ENCODE results near the gene BCAR3.
A peak's percentile ranks its signal among the peaks of the same experiment; 100 is the strongest.

The BCAR3 gene

DNA sequence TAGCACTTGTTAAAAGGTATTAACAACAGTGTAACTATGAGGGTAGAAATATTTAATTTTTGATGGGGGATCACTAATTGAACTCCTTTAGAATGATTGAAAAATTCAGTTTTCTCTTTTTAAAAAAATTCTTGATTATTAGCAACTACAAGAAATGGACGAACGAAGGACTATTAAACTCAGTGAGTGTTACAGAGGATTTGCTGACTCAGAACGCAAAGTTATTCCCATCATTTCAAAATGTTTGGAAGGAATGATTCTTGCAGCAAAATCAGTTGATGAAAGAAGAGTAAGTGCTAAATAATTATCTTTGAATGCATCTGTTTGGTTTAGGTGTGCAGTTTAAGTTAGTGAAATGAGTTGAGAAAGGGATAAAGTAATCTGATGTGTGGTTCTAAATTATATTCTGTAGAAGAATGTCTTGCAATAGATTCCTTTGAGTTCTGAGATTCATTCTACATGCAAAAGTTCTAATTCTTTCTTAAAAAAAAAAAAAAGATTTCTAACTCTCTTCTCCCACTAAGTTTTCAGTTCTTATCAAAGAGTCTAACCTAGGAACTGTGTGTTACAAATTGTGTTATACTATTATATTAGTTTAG lies 148.8 kb downstream of the BCAR3 start:
- no peak for DNase-seq

- no peak for DNase-seq
Measured at GRCh38 chr1:93531193-93531592, 150.4 kb downstream of the BCAR3 start.

- DNase-seq, result peak; percentile 17
Measured at GRCh38 chr1:93528412-93528811, 153.2 kb downstream of the BCAR3 start.

- no peak for DNase-seq
Measured at GRCh38 chr1:93526431-93526830, 155.2 kb downstream of the BCAR3 start.

GRCh38 chr1:93525431-93525830 lies 156.2 kb downstream of the BCAR3 start:
- no peak for DNase-seq

DNA sequence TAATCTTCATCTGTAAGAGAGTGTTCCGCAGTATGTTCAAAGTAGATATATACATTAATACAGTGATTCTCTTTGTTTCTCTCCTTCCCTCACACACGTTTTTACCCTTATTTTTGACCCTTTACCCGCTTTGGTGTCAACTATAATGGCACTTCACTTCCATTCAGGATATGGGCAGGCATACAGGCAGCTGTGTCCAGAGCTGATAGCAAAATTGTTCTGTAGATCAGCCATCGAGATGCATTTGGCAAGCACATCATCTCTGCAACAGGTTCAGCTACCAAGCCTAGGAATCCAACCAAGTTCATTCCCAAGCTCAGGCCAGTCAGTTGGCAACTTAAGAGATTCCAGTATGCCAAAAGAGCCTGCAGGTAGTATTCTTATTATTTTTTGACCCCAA lies 158.9 kb downstream of the BCAR3 start:
- no peak for DNase-seq

GRCh38 chr1:93521618-93522017 lies 160.0 kb downstream of the BCAR3 start:
- DNase-seq, result no peak

- DNase-seq, result no peak
Measured at GRCh38 chr1:93519199-93519829, 162.3 kb downstream of the BCAR3 start.

DNA sequence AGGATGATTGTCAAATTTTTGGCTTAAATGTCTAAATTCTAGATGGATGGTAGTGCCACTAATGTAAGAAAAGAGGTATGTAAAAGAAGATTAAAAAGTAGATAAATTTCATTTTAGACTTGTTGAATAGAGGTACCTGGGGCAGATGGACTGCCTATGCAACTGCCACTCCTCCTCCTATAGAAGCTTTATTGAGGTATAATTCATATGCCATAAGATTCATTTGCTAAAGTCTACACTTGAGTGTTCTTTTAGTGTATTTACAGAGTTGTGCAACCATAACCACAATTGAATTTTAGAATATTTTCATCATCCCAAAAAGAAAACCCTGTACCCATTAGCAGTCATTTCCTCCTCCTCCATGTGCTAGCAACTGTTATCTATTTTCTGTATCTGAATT lies 163.1 kb downstream of the BCAR3 start:
- no peak for DNase-seq

GRCh38 chr1:93516164-93516563 lies 165.5 kb downstream of the BCAR3 start:
- no peak for DNase-seq

Data from hematopoietic multipotent progenitor cell treated with erythropoietin and hydrocortisone succinate and interleukin-3 and kit ligand, for 8 days (in vitro differentiated cells).